SH-SY5Y (cell line): ENCODE results near the gene PTPRM.

Source experiments
- GATA2 ChIP-seq: IDR thresholded peaks from 2 replicates; pipeline ENCODE4 v1.6.1; 2011; ENCODE audit warnings: mild to moderate bottlenecking, low read depth, low read length
- GATA3 ChIP-seq: IDR thresholded peaks from 2 replicates; pipeline ENCODE4 v1.6.1; 2011; ENCODE audit warnings: low read depth, mild to moderate bottlenecking, low read length, moderate library complexity

- TF ChIP-seq GATA2 = no peak
- TF ChIP-seq GATA3 = no peak
Observed at GRCh38 chr18:8341481-8342230, 774.5 kb downstream of the PTPRM start.
